Stomach (tissue), 4 donors: ENCODE results near the gene THAP8.

Experiments
- CTCF ChIP-seq, 7 experiments: fragments of 450-650 bp in 4 of 7; fragments of 200-600 bp in 3 of 7; sonication (generic) in 3 of 7; IDR thresholded peaks; one replicate each; pipeline ENCODE4 v1.5.1; 2016 to 2019; ENCODE audit warnings: antibody characterized with exemption in 7 of 7, control low read depth in 2 of 7, mild to moderate bottlenecking in 1 of 7
- EP300 ChIP-seq: sonication (generic); formaldehyde crosslinking; IDR thresholded peaks from one replicate; pipeline ENCODE4 v1.6.1; 2017; ENCODE audit warnings: antibody characterized with exemption
- POLR2A ChIP-seq, 4 donors: fragments of 450-650 bp; IDR thresholded peaks; one replicate each; pipeline ENCODE4 v1.6.1; 2016; ENCODE audit warnings: antibody characterized with exemption in 4 of 4, control low read depth in 2 of 4, mild to moderate bottlenecking in 1 of 4, moderate library complexity in 1 of 4
- POLR2AphosphoS5 ChIP-seq, 3 donors: sonication (generic); formaldehyde crosslinking; IDR thresholded peaks; one replicate each; pipeline ENCODE4 v1.6.1; 2016; ENCODE audit warnings: antibody characterized with exemption in 3 of 3

GRCh38 chr19:35992907-35993765 is 60.9 kb downstream of the THAP8 start:
- TF ChIP-seq CTCF (IDR thresholded peaks at IDR 0.05) = no peak
- no peak for TF ChIP-seq POLR2A (IDR thresholded peaks at IDR 0.05)
- no peak for TF ChIP-seq EP300
- TF ChIP-seq POLR2AphosphoS5 (IDR thresholded peaks at IDR 0.05) = no peak
